GM21528 (cell line): Measurements from ENCODE around the gene RAB28.
"Not testable (repeated sequence)": the region's sequence is repeated elsewhere in the genome, so short reads cannot be mapped to it uniquely, and the experiment has no call there.

Source experiments
- ATAC-seq: cut with Tn5 transposase; IDR thresholded peaks from one replicate; pipeline ENCODE4 v1.9.1; 2021; ENCODE audit warnings: mild to moderate bottlenecking, moderate library complexity; ENCODE audit not compliant: unreplicated experiment, low FRiP score

Gene RAB28

DNA sequence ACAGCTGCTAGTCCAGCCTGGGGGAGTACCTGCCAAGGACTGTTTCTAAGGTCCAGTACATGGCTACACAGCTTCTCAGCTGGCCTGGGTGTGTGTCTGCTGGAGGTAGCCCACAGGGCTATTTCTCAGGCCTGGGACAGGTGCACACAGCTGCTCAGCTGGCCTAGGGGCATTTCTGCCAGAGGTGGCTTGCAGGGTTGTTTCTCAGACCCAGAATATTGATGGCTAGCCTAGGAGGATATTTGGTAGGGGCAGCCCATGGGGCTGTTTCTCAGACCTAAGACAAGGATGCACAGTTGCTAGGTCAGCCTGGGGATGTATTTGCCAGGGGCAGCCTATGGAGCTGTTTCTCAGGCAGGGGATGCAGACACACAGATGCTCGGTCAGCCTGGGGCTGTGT, 29.4 kb downstream of the RAB28 start:
- no peak for ATAC-seq

DNA sequence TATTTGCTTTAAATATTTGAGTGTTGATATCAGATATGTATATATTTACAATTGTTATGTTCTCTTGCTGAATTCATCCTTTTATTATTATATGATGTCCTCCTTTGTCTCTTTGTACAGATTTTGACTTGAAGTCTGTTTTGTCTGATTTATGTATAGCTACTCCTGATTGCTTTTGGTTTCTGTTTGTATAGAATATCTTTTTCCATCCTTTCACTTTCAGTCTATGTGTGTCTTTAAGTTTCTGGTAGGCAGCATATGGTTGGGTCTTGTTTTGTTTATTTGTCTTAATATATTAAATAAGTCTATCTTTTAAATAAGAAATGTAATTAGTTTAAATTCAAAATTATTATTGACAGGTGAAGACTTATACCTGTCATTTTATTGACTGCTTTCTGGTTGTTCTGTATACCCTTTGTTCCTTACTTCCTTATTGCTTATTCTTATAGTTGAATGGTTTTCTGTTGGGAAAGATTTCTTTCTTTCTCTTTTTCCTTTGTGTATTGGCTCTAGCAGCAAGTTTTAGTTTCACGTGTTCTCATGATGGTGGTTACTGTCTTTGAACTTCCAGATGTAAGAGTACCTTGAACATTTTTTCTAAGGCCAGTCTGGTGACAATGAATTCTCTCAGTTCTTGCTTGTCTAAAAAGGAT, 31.1 kb downstream of the RAB28 start:
- no peak for ATAC-seq

DNA sequence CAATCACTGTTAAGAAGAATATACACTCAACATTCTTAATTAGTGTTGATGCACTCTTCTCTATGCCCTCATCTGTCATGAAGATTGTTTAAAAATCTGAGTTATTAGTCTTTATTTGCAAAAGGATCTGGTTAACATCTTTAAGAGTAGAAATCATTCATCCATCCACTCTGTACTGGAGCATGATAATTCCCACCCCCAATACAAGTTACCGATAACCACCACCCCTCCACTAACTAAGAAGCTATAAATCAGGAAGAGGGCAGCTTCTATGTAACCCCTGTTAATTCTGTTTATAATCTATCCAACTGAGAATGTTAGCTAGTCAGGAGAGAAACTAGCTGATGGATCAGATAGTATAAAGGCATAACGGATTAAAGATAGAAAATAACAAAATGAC, 34.5 kb downstream of the RAB28 start:
- ATAC-seq = no peak

DNA sequence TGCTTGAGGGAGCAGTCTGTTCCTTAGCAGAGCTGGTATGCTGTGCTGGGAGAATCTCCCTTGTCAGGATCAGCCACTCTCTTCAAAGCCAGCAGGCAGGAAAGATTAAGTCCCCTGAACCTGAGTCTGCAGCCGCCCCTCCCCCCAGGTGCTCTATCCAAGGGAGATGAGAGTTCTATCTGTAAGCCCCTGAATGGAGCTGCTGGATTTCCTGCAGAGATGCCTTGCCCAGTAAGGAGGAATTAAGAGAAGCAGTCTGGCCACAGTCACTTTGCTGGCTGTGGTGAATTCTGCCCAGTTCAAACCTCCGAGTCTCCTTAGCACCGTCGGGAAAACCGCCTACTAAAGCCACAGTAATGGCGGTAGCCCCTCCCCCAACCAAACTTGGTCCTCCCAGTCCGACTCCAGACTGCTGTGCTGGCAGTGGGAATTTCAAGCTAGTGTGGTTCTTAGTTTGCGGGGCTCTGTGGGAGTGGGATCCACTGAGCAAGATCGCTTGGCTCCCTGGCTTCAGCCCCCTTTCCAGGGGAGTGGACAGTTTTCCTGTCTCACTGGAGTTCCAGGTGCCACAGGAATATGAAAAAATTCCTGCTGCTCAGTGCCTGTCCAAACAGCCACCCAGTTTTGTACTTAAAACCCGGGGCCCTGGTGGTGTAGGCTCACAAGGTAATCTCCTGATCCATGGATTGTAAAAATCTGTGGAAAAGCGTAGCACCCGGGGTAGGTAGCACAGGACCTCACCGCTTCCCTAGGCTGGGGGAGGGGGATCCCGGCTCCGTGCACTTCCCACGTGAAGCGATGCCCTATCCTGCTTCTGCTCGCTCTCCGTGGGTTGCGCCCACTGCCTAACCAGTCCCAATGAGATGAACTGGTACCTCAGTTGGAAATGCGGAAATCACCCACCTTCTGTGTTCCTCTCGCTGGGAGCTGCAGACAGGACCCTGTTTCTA, 38.0 kb downstream of the RAB28 start:
- no peak for ATAC-seq

DNA sequence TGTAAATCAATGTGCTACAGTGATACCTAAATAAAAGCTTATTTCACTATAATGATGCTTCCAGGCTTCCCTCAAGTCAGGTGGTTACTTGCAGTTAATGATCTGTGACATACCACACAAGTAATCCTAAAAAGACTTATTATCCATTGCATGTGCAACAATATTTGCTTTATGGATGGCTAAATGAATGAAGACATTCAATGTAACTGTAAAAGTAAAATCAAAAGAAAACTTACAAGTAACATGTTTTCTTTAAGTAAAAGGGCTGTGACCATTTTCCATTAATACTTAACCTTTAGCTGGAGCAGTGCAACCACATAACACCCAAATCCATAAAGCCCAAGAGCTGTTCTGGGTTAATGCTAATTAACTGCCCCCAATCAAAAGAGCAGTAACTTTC, 42.6 kb downstream of the RAB28 start:
- no peak for ATAC-seq

DNA sequence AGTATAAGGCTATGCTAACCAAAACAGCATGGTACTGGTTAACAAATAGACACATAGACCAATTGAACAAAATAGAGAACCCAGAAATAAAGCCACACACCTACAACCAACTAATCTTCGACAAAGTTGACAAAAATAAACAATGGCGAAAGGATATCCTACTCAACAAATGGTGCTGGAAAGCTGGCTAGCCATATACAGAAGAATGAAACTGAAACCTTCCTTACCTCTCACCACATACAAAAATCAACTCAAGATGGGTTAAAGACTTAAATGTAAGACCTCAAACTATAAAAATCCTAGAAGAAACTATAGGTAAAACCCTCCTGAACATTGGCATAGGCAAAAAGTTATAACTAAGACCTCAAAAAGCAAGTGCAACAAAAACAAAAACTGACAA, 47.2 kb downstream of the RAB28 start:
- ATAC-seq = no peak

DNA sequence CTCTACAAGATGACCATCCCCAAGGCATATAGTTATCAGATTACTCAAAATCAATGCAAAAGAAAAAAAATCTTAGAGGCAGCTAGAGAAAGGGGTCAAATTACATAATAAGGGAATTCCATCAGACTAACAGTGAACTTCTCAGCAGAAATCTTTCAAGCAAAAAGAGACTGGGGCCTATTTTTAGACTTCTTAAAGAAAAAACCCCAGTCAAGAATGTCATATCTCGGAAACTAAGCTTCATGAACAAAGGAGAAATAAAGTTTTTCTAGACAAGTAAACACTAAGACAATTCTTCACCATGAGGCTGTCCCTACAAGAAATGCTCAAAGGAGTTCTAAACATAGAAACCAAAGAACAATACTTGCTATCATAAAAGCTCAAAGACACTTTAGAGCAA, 51.7 kb downstream of the RAB28 start:
- no peak for ATAC-seq

DNA sequence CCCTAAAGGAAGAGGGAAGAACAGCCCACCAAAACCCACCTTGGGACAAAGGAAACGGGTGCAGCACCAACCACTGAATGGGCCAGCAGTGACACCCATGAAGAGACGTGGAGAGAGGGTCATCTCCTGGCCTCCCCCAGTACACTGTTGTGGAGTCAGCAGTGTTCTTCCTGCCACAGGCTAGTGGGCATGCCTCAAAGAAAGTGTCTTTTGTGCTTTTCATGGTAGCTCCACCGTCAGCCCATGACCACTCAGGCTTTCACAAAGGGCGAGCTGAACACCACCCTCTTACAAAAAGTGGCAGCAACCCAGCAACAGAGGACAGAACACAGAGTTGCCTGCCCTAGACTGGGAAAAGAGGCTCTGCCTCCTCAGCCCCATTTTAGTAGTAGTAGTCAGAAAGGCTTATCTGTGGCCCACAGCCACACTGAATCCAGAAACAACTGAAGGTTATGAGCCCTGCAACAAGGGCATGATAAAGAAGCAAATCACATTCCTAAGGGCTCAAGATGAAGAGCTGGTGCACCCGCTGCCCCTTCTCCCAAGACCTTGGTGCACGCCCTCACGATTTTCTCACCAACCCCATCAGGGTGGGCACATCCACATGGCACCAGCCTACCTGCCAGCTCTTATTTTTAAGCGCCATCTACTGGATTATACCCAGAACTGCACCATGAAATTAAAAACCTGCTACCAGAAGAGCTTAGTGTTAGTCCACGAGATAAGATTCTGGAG, 53.1 kb downstream of the RAB28 start:
- ATAC-seq = no peak

DNA sequence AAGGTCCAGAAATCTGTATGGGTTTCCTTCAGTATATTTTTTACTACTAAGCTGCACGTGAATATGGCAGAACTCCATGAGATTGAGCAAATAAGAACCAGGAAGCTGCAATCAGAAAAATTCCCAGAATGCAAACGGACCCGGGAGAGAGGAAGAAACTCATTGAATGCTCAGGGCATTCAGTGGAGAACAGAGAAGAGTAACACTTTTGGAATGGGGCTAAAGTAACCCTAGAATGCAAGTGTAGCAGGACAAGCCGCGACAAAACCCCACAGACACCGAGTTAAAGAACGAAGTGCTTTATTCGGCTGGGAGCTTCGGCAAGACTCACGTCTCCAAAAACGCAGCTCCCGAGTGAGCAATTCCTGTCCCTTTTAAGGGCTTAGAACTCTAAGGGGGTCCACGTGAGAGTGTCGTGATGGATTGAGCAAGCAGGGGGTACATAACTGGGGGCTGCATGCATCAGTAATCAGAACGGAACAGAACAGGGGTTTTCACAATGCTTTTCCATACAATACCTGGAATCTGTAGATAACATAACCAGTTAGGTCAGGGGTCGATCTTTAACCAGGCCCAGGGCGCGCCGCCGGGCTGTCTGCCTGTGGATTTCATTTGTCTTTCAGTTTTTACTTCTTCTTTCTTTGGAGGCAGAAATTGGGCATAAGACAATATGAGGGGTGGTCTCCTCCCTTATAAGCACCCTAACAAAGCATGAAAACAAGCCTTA, 56.4 kb downstream of the RAB28 start:
- ATAC-seq = no peak

DNA sequence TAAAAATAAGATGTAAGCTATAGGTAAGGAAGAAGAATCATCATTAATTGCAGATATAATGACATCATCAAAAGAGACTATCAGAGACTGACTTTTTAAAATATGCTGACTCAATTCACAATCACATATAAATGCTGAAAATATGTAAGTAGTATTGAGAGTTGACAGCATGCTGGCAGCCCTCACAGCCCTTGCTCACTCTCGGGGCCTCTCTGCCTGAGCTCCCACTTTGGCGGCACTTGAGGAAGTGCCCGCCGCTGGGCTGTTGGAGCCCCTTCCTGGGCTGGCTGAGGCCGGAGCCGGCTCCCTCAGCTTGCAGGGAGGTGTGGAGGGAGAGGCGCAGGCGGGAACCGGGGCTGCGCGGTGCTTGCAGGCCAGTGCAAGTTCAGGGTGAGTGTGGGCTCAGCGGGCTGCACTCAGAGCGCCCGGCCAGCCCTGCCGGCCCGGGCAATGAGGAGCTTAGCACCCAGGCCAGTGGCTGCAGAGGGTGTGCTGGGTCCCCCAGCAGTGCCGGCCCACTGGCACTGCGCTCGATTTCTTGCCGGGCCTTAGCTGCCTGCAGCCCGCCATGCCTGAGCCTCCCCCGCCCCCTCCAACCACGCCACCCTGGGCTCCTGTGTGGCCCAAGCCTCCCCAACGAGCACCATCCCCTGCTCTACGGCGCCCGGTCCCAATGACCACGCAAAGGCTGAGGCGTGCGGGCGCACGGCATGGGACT, 68.9 kb downstream of the RAB28 start:
- no peak for ATAC-seq

DNA sequence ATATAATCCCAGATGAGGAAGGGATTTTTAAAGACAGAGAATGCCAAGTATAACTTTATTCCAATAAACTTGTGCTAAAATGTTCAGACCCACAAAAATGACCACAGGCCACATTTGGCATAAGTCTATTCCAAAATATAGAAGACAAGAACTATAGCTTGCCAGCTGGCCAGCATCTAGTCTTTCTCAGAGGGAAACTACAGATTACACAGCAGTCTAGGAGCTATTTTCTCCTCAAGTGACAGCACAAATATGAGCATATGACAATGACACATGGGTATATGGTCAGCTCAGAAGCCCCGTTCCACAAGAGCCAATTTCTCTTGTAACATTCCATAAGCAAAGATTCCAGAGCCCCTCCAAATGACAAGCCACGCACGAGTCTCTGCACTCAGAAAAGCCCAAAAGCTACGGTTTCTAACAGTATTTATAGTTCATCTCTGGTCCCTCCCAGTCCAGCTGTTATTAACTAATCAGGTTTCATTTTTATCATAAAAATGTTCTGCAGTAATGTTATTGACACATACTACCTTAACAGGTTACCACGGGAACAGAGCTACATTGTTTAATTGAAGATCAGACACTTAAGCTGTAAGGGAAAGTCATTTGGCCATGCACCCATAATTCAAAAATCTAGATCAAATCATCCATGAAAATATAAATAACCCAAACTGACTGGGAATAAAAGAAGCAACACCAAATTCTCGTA, 70.3 kb downstream of the RAB28 start:
- no peak for ATAC-seq

DNA sequence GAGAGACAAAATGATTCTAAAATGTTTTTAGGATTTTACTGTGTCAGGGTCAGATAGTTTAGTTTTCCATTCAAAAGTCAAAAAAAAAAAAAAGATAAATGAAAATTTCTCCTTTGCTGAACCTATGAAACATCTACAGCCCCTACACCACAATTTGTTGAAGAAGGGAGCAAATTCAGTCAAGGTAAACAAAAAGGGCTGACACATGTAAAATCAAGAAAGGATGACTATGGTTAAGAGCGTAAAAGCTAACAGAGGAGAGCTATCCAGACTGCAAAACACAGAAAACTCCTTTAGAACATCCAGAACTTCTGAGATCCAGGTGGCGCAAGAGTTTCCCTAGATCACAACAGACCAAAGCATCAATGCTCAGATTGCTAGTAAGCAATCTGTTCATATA, 72.2 kb downstream of the RAB28 start:
- no peak for ATAC-seq

DNA sequence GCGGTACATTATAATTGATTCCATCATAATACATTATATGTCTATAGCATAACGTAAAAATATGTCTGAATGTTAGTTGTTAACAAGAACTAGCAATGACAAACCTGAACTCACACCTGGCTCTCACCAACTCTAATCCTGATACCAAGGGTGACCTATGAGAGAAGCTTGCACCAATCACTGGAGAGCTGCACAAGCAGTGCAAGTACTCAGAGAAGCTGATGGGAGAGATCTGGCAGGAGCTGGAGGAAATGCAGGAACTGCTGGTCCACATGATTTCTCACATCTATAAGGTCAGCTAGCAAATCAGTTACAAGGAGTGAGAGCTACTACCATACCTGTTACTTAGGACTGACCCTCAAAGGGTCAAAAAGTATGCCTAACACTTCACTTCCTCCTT, 74.8 kb downstream of the RAB28 start:
- ATAC-seq = no peak

DNA sequence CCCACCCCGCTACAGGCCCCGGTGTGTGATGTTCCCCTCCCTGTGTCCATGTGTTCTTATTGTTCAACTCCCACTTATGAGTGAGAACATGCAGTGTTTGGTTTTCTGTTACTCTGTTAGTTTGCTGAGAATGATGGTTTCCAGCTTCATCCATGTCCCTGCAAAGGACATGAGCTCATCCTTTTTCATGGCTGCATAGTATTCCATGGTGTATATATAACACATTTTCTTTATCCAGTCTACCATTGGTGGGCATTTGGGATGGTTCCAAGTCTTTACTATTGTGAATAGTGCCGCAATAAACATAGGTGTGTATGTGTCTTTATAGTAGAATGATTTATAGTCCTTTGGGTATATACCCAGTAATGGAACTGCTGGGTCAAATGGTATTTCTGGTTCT, 78.0 kb downstream of the RAB28 start:
- not testable (repeated sequence) for ATAC-seq

DNA sequence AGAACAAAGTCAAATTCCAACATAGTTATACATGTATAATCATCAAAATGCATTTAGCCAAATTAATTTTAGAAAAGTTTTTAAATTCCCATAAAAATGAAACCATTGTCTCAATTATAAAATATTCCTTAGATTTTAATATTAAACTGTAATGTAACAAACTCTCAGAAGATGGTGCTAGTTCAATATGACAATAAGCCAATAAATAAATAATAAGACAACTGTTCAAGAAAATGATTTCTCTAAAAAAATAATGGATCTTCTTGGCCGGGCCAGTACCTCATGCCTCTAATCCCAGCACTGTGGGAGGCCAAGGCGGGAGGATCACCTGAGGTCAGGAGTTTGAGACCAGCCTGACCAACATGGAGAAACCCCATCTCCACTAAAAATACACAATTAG, 80.3 kb downstream of the RAB28 start:
- no peak for ATAC-seq

DNA sequence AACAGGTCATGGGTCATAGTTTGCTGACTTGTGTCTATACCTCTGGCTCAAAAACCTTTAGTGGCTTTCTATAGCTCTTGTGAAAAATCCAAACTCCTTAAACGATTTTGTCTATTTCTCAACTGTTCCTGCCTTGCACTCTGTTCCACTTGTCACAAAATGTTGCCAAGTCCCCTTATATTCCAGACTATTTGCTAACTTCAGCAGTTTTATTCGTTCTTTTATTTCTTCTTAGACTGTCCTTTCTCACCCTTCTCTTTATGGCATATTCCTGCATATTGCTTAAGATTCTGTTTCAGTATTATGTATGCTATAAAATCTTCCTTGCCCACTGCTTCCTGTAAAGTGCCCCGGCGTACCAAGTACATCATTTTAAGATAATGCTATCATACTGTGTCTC, 80.8 kb downstream of the RAB28 start:
- ATAC-seq = no peak

DNA sequence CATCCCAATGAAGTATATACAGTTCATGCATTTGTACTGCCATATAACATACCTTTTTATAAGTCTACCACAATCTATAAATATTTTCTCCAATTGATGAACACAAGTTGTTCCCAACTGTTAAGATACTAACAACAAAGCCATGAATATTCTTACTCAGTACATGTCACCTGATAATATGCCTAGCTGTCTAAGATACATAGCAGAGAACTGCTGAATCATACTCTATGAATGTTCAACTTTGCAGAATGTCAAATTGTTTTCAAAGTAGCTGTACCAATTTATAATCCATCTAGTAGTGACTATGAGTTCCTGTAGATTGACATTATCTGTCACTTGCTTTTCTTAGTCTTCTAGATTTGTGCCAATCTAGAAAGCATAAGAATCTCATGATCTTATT, 84.9 kb downstream of the RAB28 start:
- no peak for ATAC-seq

DNA sequence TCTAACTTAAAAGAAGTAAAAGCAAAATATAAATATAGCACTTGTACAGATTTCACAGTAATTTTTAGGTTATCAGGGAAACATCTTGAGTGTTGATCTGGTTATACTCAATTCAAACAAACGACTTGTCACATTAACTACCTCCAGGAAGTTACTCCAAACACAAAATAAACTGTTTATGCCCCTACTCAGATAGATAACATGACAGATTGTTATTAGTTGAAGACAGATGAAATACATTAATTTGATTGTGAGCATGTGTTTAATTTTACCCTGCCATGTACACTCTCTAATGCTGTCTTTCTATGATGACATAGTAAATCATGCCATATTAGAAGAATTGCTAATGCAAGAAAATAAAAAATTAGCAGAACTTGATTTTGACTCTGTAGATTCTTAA, 88.0 kb downstream of the RAB28 start:
- ATAC-seq = no peak

DNA sequence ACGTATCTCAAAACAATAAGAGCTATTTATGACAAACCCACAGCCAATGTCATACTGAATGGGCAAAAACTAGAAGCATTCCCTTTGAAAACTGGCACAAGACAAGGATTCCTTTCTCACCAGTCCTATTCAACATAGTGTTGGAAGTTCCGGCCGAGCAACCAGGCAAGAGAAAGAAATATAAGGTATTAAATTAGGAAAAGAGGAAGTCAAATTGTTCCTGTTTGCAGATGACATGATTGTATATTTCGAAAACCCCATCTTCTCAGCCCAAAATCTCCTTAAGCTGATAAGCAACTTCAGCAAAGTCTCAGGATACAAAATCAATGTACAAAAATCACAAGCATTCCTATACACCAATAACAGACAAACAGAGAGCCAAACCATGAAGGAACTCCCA, 94.2 kb downstream of the RAB28 start:
- not testable (repeated sequence) for ATAC-seq
